ENCODE measurements around the gene C16orf78. TPM values are rescaled to one million over a fixed set of nuclear protein-coding genes. Genes with fewer than 3 reads are reported as not detected.

The C16orf78 gene
- total and polyA plus RNA-seq, 4 donors = not detected

- intact Hi-C loops (cut with DNase I) = no loop called here
- WGBS, 2 donors = 49 to 50% methylated on average over 2 of the region's 2 CpGs
- Histone ChIP-seq H3K27me3 (ENCODE audit: control insufficient read depth in 1 of 2, insufficient read depth in 2 of 2, low read length in 1 of 2) (no peaks in the 10 kb centered on the region), H3K4me3 (ENCODE audit: low read length in 2 of 2) (no peak overlapping the region), H3K27ac (ENCODE audit: low read depth in 1 of 2, low read length in 2 of 2) (no peak overlapping the region), H3K4me1 (ENCODE audit: control insufficient read depth in 1 of 2, insufficient read depth in 2 of 2, low read length in 2 of 2) (no peaks in the 10 kb centered on the region), H3K36me3 (ENCODE audit: control insufficient read depth in 1 of 2, insufficient read depth in 2 of 2, low read length in 1 of 2) (no peaks in the 10 kb centered on the region), H3K9me3 (ENCODE audit: control insufficient read depth, low read length) (no peaks in the 10 kb centered on the region)
- DNase-seq = no peak
- no peak for ATAC-seq (ENCODE audit: low FRiP score)
These were observed 26.1 kb upstream of the C16orf78 start for GRCh38 chr16:49347476-49347875.

GRCh38 chr16:49348408-49349176 lies 25.0 kb upstream of the C16orf78 start:
- H3K27ac ChIP-seq (ENCODE audit: low read depth in 1 of 2, low read length in 2 of 2) = no peak overlapping the region
- WGBS, 2 donors = 43 to 45% methylated on average over 14 of the region's 14 CpGs
- intact Hi-C loops (cut with DNase I) = no loop called here
- no peak overlapping the region for H3K4me3 ChIP-seq (ENCODE audit: low read length in 2 of 2)
- DNase-seq (no peak), ATAC-seq (ENCODE audit: low FRiP score) (no peak)
- H3K9me3 ChIP-seq (ENCODE audit: control insufficient read depth, low read length) = no peaks in the 10 kb centered on the region
- H3K4me1 ChIP-seq (ENCODE audit: control insufficient read depth in 1 of 2, insufficient read depth in 2 of 2, low read length in 2 of 2) = no peaks in the 10 kb centered on the region
- H3K27me3 ChIP-seq (ENCODE audit: control insufficient read depth in 1 of 2, insufficient read depth in 2 of 2, low read length in 1 of 2) = no peaks in the 10 kb centered on the region
- no peaks in the 10 kb centered on the region for H3K36me3 ChIP-seq (ENCODE audit: control insufficient read depth in 1 of 2, insufficient read depth in 2 of 2, low read length in 1 of 2)

GRCh38 chr16:49349446-49350168 lies 24.0 kb upstream of the C16orf78 start:
- H3K4me1 ChIP-seq (ENCODE audit: control insufficient read depth in 1 of 2, insufficient read depth in 2 of 2, low read length in 2 of 2) = no peaks in the 10 kb centered on the region
- H3K9me3 ChIP-seq (ENCODE audit: control insufficient read depth, low read length) = no peaks in the 10 kb centered on the region
- intact Hi-C loops (cut with DNase I) = loop anchor here (5.0 kb wide), 1 partner anchor 662 kb away; no protein-coding TSS in a partner anchor
- 54 to 57% methylated on average over 20 of the region's 20 CpGs for WGBS, 2 donors
- no peaks in the 10 kb centered on the region for H3K36me3 ChIP-seq (ENCODE audit: control insufficient read depth in 1 of 2, insufficient read depth in 2 of 2, low read length in 1 of 2)
- no peak overlapping the region for H3K4me3 ChIP-seq (ENCODE audit: low read length in 2 of 2)
- DNase-seq = no peak
- ATAC-seq (ENCODE audit: low FRiP score) = no peak
- H3K27ac ChIP-seq (ENCODE audit: low read depth in 1 of 2, low read length in 2 of 2) = no peak overlapping the region
- H3K27me3 ChIP-seq (ENCODE audit: control insufficient read depth in 1 of 2, insufficient read depth in 2 of 2, low read length in 1 of 2) = no peaks in the 10 kb centered on the region

- Histone ChIP-seq H3K27ac (ENCODE audit: low read depth in 1 of 2, low read length in 2 of 2) (no peak overlapping the region), H3K4me1 (ENCODE audit: control insufficient read depth in 1 of 2, insufficient read depth in 2 of 2, low read length in 2 of 2) (no peaks in the 10 kb centered on the region), H3K4me3 (ENCODE audit: low read length in 2 of 2) (no peak overlapping the region), H3K36me3 (ENCODE audit: control insufficient read depth in 1 of 2, insufficient read depth in 2 of 2, low read length in 1 of 2) (no peaks in the 10 kb centered on the region), H3K27me3 (ENCODE audit: control insufficient read depth in 1 of 2, insufficient read depth in 2 of 2, low read length in 1 of 2) (no peaks in the 10 kb centered on the region), H3K9me3 (ENCODE audit: control insufficient read depth, low read length) (no peaks in the 10 kb centered on the region)
- DNase-seq = peak; percentile 53 to 87
- intact Hi-C loops (cut with DNase I) = loop anchor here (5.0 kb wide), 1 partner anchor 663 kb away; no protein-coding TSS in a partner anchor
- peak; percentile 65 for ATAC-seq (ENCODE audit: low FRiP score)
- 31 to 35% methylated on average over 25 of the region's 25 CpGs for WGBS, 2 donors
These were observed 23.1 kb upstream of the C16orf78 start for GRCh38 chr16:49350265-49351095.

- Histone ChIP-seq H3K36me3 (ENCODE audit: control insufficient read depth in 1 of 2, insufficient read depth in 2 of 2, low read length in 1 of 2) (no peaks in the 10 kb centered on the region), H3K27me3 (ENCODE audit: control insufficient read depth in 1 of 2, insufficient read depth in 2 of 2, low read length in 1 of 2) (no peaks in the 10 kb centered on the region), H3K9me3 (ENCODE audit: control insufficient read depth, low read length) (no peaks in the 10 kb centered on the region), H3K27ac (ENCODE audit: low read depth in 1 of 2, low read length in 2 of 2) (no peak overlapping the region), H3K4me1 (ENCODE audit: control insufficient read depth in 1 of 2, insufficient read depth in 2 of 2, low read length in 2 of 2) (no peaks in the 10 kb centered on the region), H3K4me3 (ENCODE audit: low read length in 2 of 2) (no peak overlapping the region)
- DNase-seq (no peak), ATAC-seq (ENCODE audit: low FRiP score) (no peak)
- intact Hi-C loops (cut with DNase I) = loop anchor here (5.0 kb wide), 1 partner anchor 664 kb away; no protein-coding TSS in a partner anchor
- 11 to 15% methylated on average over 7 of the region's 7 CpGs for WGBS, 2 donors
These were observed 22.5 kb upstream of the C16orf78 start for GRCh38 chr16:49351096-49351487.

GRCh38 chr16:49352892-49353291 lies 20.7 kb upstream of the C16orf78 start:
- H3K9me3 ChIP-seq (ENCODE audit: control insufficient read depth, low read length) = no peaks in the 10 kb centered on the region
- H3K4me1 ChIP-seq (ENCODE audit: control insufficient read depth in 1 of 2, insufficient read depth in 2 of 2, low read length in 2 of 2) = no peaks in the 10 kb centered on the region
- 55 to 59% methylated on average over 4 of the region's 4 CpGs for WGBS, 2 donors
- H3K27me3 ChIP-seq (ENCODE audit: control insufficient read depth in 1 of 2, insufficient read depth in 2 of 2, low read length in 1 of 2) = no peaks in the 10 kb centered on the region
- intact Hi-C loops (cut with DNase I) = loop anchor here (5.0 kb wide), 1 partner anchor 666 kb away; no protein-coding TSS in a partner anchor
- ATAC-seq (ENCODE audit: low FRiP score) (no peak), DNase-seq (no peak)
- H3K36me3 ChIP-seq (ENCODE audit: control insufficient read depth in 1 of 2, insufficient read depth in 2 of 2, low read length in 1 of 2) = no peaks in the 10 kb centered on the region
- H3K4me3 ChIP-seq (ENCODE audit: low read length in 2 of 2) = no peak overlapping the region
- H3K27ac ChIP-seq (ENCODE audit: low read depth in 1 of 2, low read length in 2 of 2) = no peak overlapping the region

GRCh38 chr16:49353680-49354079 lies 19.9 kb upstream of the C16orf78 start:
- DNase-seq = no peak
- intact Hi-C loops (cut with DNase I) = loop anchor here (5.0 kb wide), 1 partner anchor 666 kb away; no protein-coding TSS in a partner anchor
- Histone ChIP-seq H3K36me3 (ENCODE audit: control insufficient read depth in 1 of 2, insufficient read depth in 2 of 2, low read length in 1 of 2) (no peaks in the 10 kb centered on the region), H3K4me1 (ENCODE audit: control insufficient read depth in 1 of 2, insufficient read depth in 2 of 2, low read length in 2 of 2) (no peaks in the 10 kb centered on the region), H3K27ac (ENCODE audit: low read depth in 1 of 2, low read length in 2 of 2) (no peak overlapping the region), H3K4me3 (ENCODE audit: low read length in 2 of 2) (no peak overlapping the region), H3K9me3 (ENCODE audit: control insufficient read depth, low read length) (no peaks in the 10 kb centered on the region), H3K27me3 (ENCODE audit: control insufficient read depth in 1 of 2, insufficient read depth in 2 of 2, low read length in 1 of 2) (no peaks in the 10 kb centered on the region)
- ATAC-seq (ENCODE audit: low FRiP score) = no peak
- 51 to 66% methylated on average over 5 of the region's 5 CpGs for WGBS, 2 donors

- no peaks in the 10 kb centered on the region for H3K4me1 ChIP-seq (ENCODE audit: control insufficient read depth in 1 of 2, insufficient read depth in 2 of 2, low read length in 2 of 2)
- DNase-seq (no peak), ATAC-seq (ENCODE audit: low FRiP score) (no peak)
- H3K4me3 ChIP-seq (ENCODE audit: low read length in 2 of 2) = no peak overlapping the region
- no peaks in the 10 kb centered on the region for H3K9me3 ChIP-seq (ENCODE audit: control insufficient read depth, low read length)
- intact Hi-C loops (cut with DNase I) = loop anchor here (5.0 kb wide), 1 partner anchor 667 kb away; no protein-coding TSS in a partner anchor
- no peaks in the 10 kb centered on the region for H3K36me3 ChIP-seq (ENCODE audit: control insufficient read depth in 1 of 2, insufficient read depth in 2 of 2, low read length in 1 of 2)
- no peak overlapping the region for H3K27ac ChIP-seq (ENCODE audit: low read depth in 1 of 2, low read length in 2 of 2)
- H3K27me3 ChIP-seq (ENCODE audit: control insufficient read depth in 1 of 2, insufficient read depth in 2 of 2, low read length in 1 of 2) = no peaks in the 10 kb centered on the region
- 86 to 91% methylated on average over 6 of the region's 6 CpGs for WGBS, 2 donors
These were observed 19.5 kb upstream of the C16orf78 start for GRCh38 chr16:49354101-49354500.

Measured in aorta (tissue), 5 donors.